ENCODE results near the gene IFITM10.
"Not testable (repeated sequence)": the region's sequence is repeated elsewhere in the genome, so short reads cannot be mapped to it uniquely, and the experiment has no call there.

Gene IFITM10

GRCh38 chr11:1683216-1683615 is 67.2 kb downstream of the IFITM10 start:
- ATAC-seq: not testable (repeated sequence)
